T-cell (primary cell): ENCODE measurements around the gene JADE2. TPM values are rescaled to one million over a fixed set of nuclear protein-coding genes. Genes with fewer than 3 reads are reported as not detected.

ENCODE experiments used
- ATAC-seq, 4 experiments: fragments of 200-7000 bp in 3 of 4; fragments of 150-1000 bp in 1 of 4; cut with Tn5 transposase; replicated peaks in 1 of 4; 1 replicate in 3 of 4; 2 replicates in 1 of 4; pipeline ENCODE4 v1.10.0; 2021; ENCODE audit warnings: moderate library complexity in 3 of 4, mild to moderate bottlenecking in 2 of 4, moderate number of reproducible peaks in 1 of 4
- CTCF ChIA-PET, 2 donors: fragments of 300-600 bp; sonication (Branson Sonifier 250); formaldehyde crosslinking; loops; one replicate each; lab custom pipeline; 2022; ENCODE audit warnings: antibody characterized with exemption in 2 of 2; lab: Charles Lee
- POLR2A ChIA-PET, 2 donors: fragments of 300-600 bp; sonication (Branson Sonifier 250); formaldehyde crosslinking; loops; one replicate each; lab custom pipeline; 2022; ENCODE audit warnings: antibody characterized with exemption in 2 of 2; lab: Charles Lee
- DNase-seq, 35 experiments: peaks; one replicate each; pipeline versions ENCODE4 v3.0.0 to v3.0.0-alpha.2; 2013 to 2023
- H3K27ac ChIP-seq: one replicate; pipeline ENCODE4 v1.5.1; 2013; ENCODE audit warnings: low read length
- H3K27me3 ChIP-seq, 2 experiments: replicated peaks in 1 of 2; 1 replicate in 1 of 2; 2 replicates in 1 of 2; pipeline versions ENCODE4 v1.6.1 to v1.7.0; 2013; ENCODE audit warnings: low read length in 1 of 2, mixed read lengths in 1 of 2; ENCODE audit not compliant: control insufficient read depth in 2 of 2, insufficient read depth in 2 of 2; ENCODE audit errors: extremely low read depth in 1 of 2
- H3K36me3 ChIP-seq, 2 donors: 1 replicate in 1 of 2; 2 replicates in 1 of 2; pipeline versions ENCODE4 v1.6.1 to v1.7.0; 2013; ENCODE audit warnings: low read length in 1 of 2; ENCODE audit not compliant: control insufficient read depth in 2 of 2, insufficient read depth in 1 of 2; ENCODE audit errors: extremely low read depth in 1 of 2
- H3K4me1 ChIP-seq, 2 experiments: 1 replicate in 1 of 2; 2 replicates in 1 of 2; pipeline versions ENCODE4 v1.6.1 to v1.7.0; 2013; ENCODE audit warnings: low read length in 2 of 2, mixed read lengths in 1 of 2; ENCODE audit not compliant: insufficient read depth in 2 of 2, control insufficient read depth in 1 of 2; ENCODE audit errors: extremely low read depth in 1 of 2
- H3K4me3 ChIP-seq, 2 donors: 1 replicate in 1 of 2; 2 replicates in 1 of 2; pipeline versions ENCODE4 v1.5.1 to v1.7.0; 2013; ENCODE audit warnings: mild to moderate bottlenecking in 2 of 2, low read length in 1 of 2, moderate library complexity in 1 of 2; ENCODE audit not compliant: control insufficient read depth in 1 of 2; ENCODE audit errors: extremely low read depth in 1 of 2
- H3K9me3 ChIP-seq: 2 replicates; pipeline ENCODE4 v1.7.0; 2013
- H3K27ac Mint-ChIP-seq, 2 donors: one replicate each; pipeline ENCODE4 v1.8.0; 2020 to 2021; ENCODE audit warnings: mild to moderate bottlenecking in 2 of 2, mixed read lengths in 2 of 2
- H3K27me3 Mint-ChIP-seq, 2 donors: one replicate each; pipeline ENCODE4 v1.8.0; 2021 to 2022; ENCODE audit warnings: mixed read lengths in 2 of 2
- H3K36me3 Mint-ChIP-seq: one replicate; pipeline ENCODE4 v1.8.0; 2021; ENCODE audit warnings: mixed read lengths
- H3K4me1 Mint-ChIP-seq, 3 donors: one replicate each; pipeline ENCODE4 v1.8.0; 2020 to 2022; ENCODE audit warnings: mixed read lengths in 3 of 3, mild to moderate bottlenecking in 1 of 3
- H3K4me3 Mint-ChIP-seq, 3 donors: one replicate each; pipeline ENCODE4 v1.8.0; 2020 to 2022; ENCODE audit warnings: mild to moderate bottlenecking in 3 of 3, mixed read lengths in 3 of 3, moderate library complexity in 3 of 3
- H3K9me3 Mint-ChIP-seq, 3 donors: one replicate each; pipeline ENCODE4 v1.8.0; 2020 to 2022; ENCODE audit warnings: mixed read lengths in 3 of 3
- WGBS: methylation state at CpG from one replicate; pipeline ENCODE4 v1.1.5; 2013; ENCODE audit warnings: missing lambda C conversion rate; ENCODE audit not compliant: insufficient coverage; 5-methylcytosine and 5-hydroxymethylcytosine counted together
- total RNA-seq, 35 experiments: library from RNA in 6 of 35; stranded (reverse) in 6 of 35; fragments of 120-200 nt in 1 of 35; gene quantifications; one replicate each; pipeline versions ENCODE4 v1.2.1 to v1.2.4 and lab custom pipeline; 2013 to 2026

JADE2 gene
- total RNA-seq, 5 donors from 2014 or later (not counting 1 experiment from before 2014, with no cell fraction given): 163 to 263 (median 239) TPM

- Mint-ChIP-seq H3K9me3 (no peaks in the 10 kb centered on the region), H3K4me3 (no peak overlapping the region), H3K27ac (no peak overlapping the region), H3K4me1 (peaks cover 14 to 16% (median 15%) of the 10 kb centered on the region in 3 donors), H3K27me3 (no peaks in the 10 kb centered on the region), H3K36me3 (peaks cover 20% of the 10 kb centered on the region)
- DNase-seq: no peak
- Histone ChIP-seq H3K4me1 (peaks cover 0 to 16% of the 10 kb centered on the region in 2 experiments), H3K36me3 (peaks cover 17 to 46% of the 10 kb centered on the region in 2 donors), H3K27ac (no peak overlapping the region), H3K27me3 (no peaks in the 10 kb centered on the region), H3K4me3 (no peak overlapping the region), H3K9me3 (no peaks in the 10 kb centered on the region)
- no peak for ATAC-seq
- ChIA-PET POLR2A (no interaction called here), CTCF (interaction anchor here in 1 of 2 donors (1.0 kb wide), 1 partner anchor 279 kb away, joined by 5 read pairs; no protein-coding TSS in a partner anchor)
- WGBS: 100% methylated on average over 5 of the region's 5 CpGs
These were observed 56.8 kb downstream of the JADE2 start for GRCh38 chr5:134582281-134582680.

- no peak for DNase-seq
- Histone ChIP-seq H3K4me3 (no peak overlapping the region), H3K27me3 (no peaks in the 10 kb centered on the region), H3K9me3 (no peaks in the 10 kb centered on the region), H3K4me1 (peaks cover 0 to 12% of the 10 kb centered on the region in 2 experiments), H3K27ac (no peak overlapping the region), H3K36me3 (peaks cover 14 to 39% of the 10 kb centered on the region in 2 donors)
- ChIA-PET CTCF (no interaction called here), POLR2A (no interaction called here)
- Mint-ChIP-seq H3K9me3 (no peaks in the 10 kb centered on the region), H3K27me3 (no peaks in the 10 kb centered on the region), H3K4me1 (peaks cover 11% of the 10 kb centered on the region in 3 donors), H3K4me3 (no peak overlapping the region), H3K36me3 (peaks cover 13% of the 10 kb centered on the region), H3K27ac (no peak overlapping the region)
- ATAC-seq: no peak
- 100% methylated on average over 4 of the region's 10 CpGs for WGBS
These were observed 57.5 kb downstream of the JADE2 start for GRCh38 chr5:134582941-134583340.

GRCh38 chr5:134583766-134584165 is 58.3 kb downstream of the JADE2 start:
- peaks cover 0 to 11% of the 10 kb centered on the region in 2 experiments for H3K4me1 ChIP-seq
- H3K36me3 ChIP-seq: peaks cover 8 to 31% of the 10 kb centered on the region in 2 donors
- Mint-ChIP-seq H3K27me3 (no peaks in the 10 kb centered on the region), H3K4me3 (no peak overlapping the region), H3K36me3 (peaks cover 9% of the 10 kb centered on the region), H3K4me1 (peaks cover 9 to 11% (median 11%) of the 10 kb centered on the region in 3 donors), H3K27ac (peak overlapping the region; percentile 58 to 63), H3K9me3 (no peaks in the 10 kb centered on the region)
- WGBS: 67% methylated on average over 1 of the region's 2 CpGs
- no peak for DNase-seq
- no peak for ATAC-seq
- H3K4me3 ChIP-seq: no peak overlapping the region
- H3K27ac ChIP-seq: no peak overlapping the region
- ChIA-PET POLR2A (no interaction called here), CTCF (interaction anchor here in 1 of 2 donors (0.5 kb wide), 1 partner anchor 281 kb away, joined by 3 read pairs; no protein-coding TSS in a partner anchor)
- no peaks in the 10 kb centered on the region for H3K9me3 ChIP-seq
- no peaks in the 10 kb centered on the region for H3K27me3 ChIP-seq

GRCh38 chr5:134584662-134585061 is 59.2 kb downstream of the JADE2 start:
- DNase-seq: no peak
- Mint-ChIP-seq H3K4me3 (no peak overlapping the region), H3K36me3 (peaks cover 6% of the 10 kb centered on the region), H3K4me1 (peaks cover 9 to 11% (median 11%) of the 10 kb centered on the region in 3 donors), H3K27me3 (no peaks in the 10 kb centered on the region), H3K9me3 (no peaks in the 10 kb centered on the region), H3K27ac (no peak overlapping the region)
- Histone ChIP-seq H3K4me3 (no peak overlapping the region), H3K36me3 (peaks cover 0 to 22% of the 10 kb centered on the region in 2 donors), H3K27me3 (no peaks in the 10 kb centered on the region), H3K9me3 (no peaks in the 10 kb centered on the region), H3K27ac (no peak overlapping the region), H3K4me1 (peaks cover 0 to 11% of the 10 kb centered on the region in 2 experiments)
- ChIA-PET CTCF (interaction anchor here (0.5 to 0.6 kb wide), 2 partner anchors 67 to 206 kb away, joined by 3 to 4 read pairs; no protein-coding TSS in a partner anchor), POLR2A (no interaction called here)
- no peak for ATAC-seq
- WGBS: 71% methylated on average over 2 of the region's 3 CpGs

GRCh38 chr5:134585966-134586365 is 60.5 kb downstream of the JADE2 start:
- Mint-ChIP-seq H3K4me3 (no peak overlapping the region), H3K27me3 (no peaks in the 10 kb centered on the region), H3K27ac (no peak overlapping the region), H3K9me3 (no peaks in the 10 kb centered on the region), H3K36me3 (peaks cover under 1% of the 10 kb centered on the region), H3K4me1 (peaks cover 8 to 9% (median 9%) of the 10 kb centered on the region in 3 donors)
- no peak for ATAC-seq
- H3K27ac ChIP-seq: no peak overlapping the region
- H3K36me3 ChIP-seq: peaks cover 0 to 10% of the 10 kb centered on the region in 2 donors
- H3K9me3 ChIP-seq: no peaks in the 10 kb centered on the region
- ChIA-PET POLR2A (no interaction called here), CTCF (interaction anchor here in 1 of 2 donors (0.6 kb wide), 2 partner anchors 74 to 564 kb away, joined by 3 to 4 read pairs; no protein-coding TSS in a partner anchor)
- WGBS: no CpG with 5 or more reads among the region's 2 CpGs
- H3K4me1 ChIP-seq: peaks cover 0 to 11% of the 10 kb centered on the region in 2 experiments
- no peak overlapping the region for H3K4me3 ChIP-seq
- DNase-seq: no peak
- H3K27me3 ChIP-seq: no peaks in the 10 kb centered on the region

- no peaks in the 10 kb centered on the region for H3K9me3 ChIP-seq
- peak; percentile 52 to 86 (median 75) for DNase-seq
- H3K4me1 Mint-ChIP-seq: peaks cover 8 to 9% (median 9%) of the 10 kb centered on the region in 3 donors
- peaks cover 0 to 4% of the 10 kb centered on the region in 2 donors for H3K36me3 ChIP-seq
- H3K36me3 Mint-ChIP-seq: no peaks in the 10 kb centered on the region
- ATAC-seq: peak; percentile 87 to 90 (median 88)
- H3K4me1 ChIP-seq: peaks cover 0 to 11% of the 10 kb centered on the region in 2 experiments
- no peaks in the 10 kb centered on the region for H3K27me3 Mint-ChIP-seq
- no peaks in the 10 kb centered on the region for H3K9me3 Mint-ChIP-seq
- WGBS: 27% methylated on average over 6 of the region's 13 CpGs
- H3K4me3 Mint-ChIP-seq: peak overlapping the region in 2 of 3 donors; percentile 6 to 39
- H3K27ac Mint-ChIP-seq: peak overlapping the region in 1 of 2 donors; percentile 49
- H3K27ac ChIP-seq: no peak overlapping the region
- no peak overlapping the region for H3K4me3 ChIP-seq
- ChIA-PET CTCF (interaction anchor here (0.5 to 2.8 kb wide), 39 partner anchors 9 to 1160 kb away, joined by 3 to 34 read pairs (median 4); partner anchors contain the start of genes CAMLG (in 1 of the 2), CDKN2AIPNL (in 1 of the 2), JADE2 (in 1 of the 2) and PPP2CA (in 1 of the 2)), POLR2A (interaction anchor here in 1 of 2 donors (0.6 to 0.7 kb wide), 4 partner anchors 185 to 543 kb away, joined by 4 to 11 read pairs (median 6); partner anchors contain the start of gene PPP2CA)
- H3K27me3 ChIP-seq: peaks cover 0 to 4% of the 10 kb centered on the region in 2 experiments
These were observed 61.5 kb downstream of the JADE2 start for GRCh38 chr5:134586866-134587524.
